Mononuclear cell (primary cell): ENCODE data around the gene CTNNA3. TPM values are rescaled to one million over a fixed set of nuclear protein-coding genes. Genes with fewer than 3 reads are reported as not detected.

Source experiments
- H3K27me3 ChIP-seq: 2 replicates; pipeline ENCODE4 v1.6.0; 2011; ENCODE audit warnings: low read length, control low read depth; ENCODE audit not compliant: insufficient read depth
- H3K4me1 ChIP-seq: 2 replicates; pipeline ENCODE4 v1.5.1; 2011; ENCODE audit warnings: mild to moderate bottlenecking, low read length, control low read depth; ENCODE audit not compliant: insufficient read depth
- H3K4me3 ChIP-seq: 2 replicates; pipeline ENCODE4 v1.5.1; 2011; ENCODE audit warnings: mild to moderate bottlenecking, low read length, moderate library complexity
- H3K9me3 ChIP-seq: 2 replicates; pipeline ENCODE4 v1.5.1; 2011; ENCODE audit warnings: low read depth, mild to moderate bottlenecking, control low read depth, low read length
- total RNA-seq: library from RNA; depleted of rRNA; stranded (reverse); fragments of >200 nt; gene quantifications from one replicate; pipeline ENCODE4 v1.2.3, GENCODE V29; 2012

CTNNA3 gene
- total RNA-seq, 1 donor = 0.42 TPM

- Histone ChIP-seq H3K9me3 (no peaks in the 10 kb centered on the region), H3K4me3 (no peak overlapping the region), H3K4me1 (no peaks in the 10 kb centered on the region), H3K27me3 (no peaks in the 10 kb centered on the region)
Measured at GRCh38 chr10:66294538-66294937, 1401.5 kb downstream of the CTNNA3 start.

DNA sequence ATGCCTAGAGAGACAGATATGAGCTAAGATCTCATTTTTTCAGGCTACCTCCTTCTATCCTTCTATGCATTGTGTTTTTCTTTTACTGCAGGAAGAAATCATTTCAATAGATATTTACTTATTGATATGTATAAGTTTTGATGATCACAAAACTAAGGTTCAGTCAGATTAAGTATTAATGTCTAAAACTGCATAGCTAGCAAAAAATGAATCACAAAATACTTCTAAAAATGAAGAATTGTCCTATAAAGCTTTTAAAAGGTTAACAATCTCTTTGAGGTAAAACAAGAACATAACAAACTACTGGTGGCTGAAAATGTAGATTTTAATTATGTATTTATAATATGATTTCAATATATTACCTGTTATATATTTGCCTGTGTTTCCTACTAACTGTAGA is 1403.1 kb downstream of the CTNNA3 start:
- Histone ChIP-seq H3K27me3 (no peaks in the 10 kb centered on the region), H3K4me3 (no peak overlapping the region), H3K4me1 (no peaks in the 10 kb centered on the region), H3K9me3 (no peaks in the 10 kb centered on the region)

DNA sequence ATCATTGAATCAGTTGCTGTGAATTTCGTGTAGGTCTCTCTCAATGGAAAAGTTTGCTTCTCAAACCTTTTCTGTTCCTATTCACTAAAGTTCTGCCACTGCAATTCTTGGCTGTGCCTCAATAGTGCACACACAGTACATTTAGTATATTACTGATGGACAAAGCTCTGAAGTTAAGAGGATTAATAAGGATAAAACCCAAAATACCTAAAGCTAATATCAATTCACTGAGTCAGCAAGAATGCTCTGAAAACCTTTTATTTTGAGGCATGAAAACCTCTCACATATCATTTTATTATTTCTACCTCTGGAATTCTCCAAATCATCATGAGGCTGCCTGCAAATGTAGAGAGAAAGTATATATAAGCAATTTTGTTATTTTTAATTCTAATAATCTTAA is 1403.5 kb downstream of the CTNNA3 start:
- H3K4me1 ChIP-seq = no peaks in the 10 kb centered on the region
- H3K27me3 ChIP-seq = no peaks in the 10 kb centered on the region
- no peaks in the 10 kb centered on the region for H3K9me3 ChIP-seq
- no peak overlapping the region for H3K4me3 ChIP-seq

DNA sequence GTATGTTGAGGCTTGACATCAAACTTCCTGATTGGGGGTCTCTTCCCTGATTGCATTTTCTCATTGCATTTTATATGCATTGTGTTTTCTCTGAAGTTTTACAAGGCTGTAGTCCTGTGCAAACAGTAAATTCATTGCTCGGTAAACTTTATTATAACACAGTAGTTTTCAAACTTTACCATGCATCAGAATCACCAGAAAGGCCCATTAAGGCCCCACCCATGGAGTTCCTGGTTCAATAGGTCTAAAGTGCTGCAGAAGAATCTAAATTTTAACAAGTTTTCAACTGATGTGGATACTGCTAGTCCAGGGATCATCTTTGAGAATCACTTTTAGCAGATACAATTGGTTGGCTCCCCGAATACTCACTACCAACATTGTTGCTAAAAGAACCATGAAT is 1404.9 kb downstream of the CTNNA3 start:
- Histone ChIP-seq H3K9me3 (no peaks in the 10 kb centered on the region), H3K4me1 (no peaks in the 10 kb centered on the region), H3K27me3 (no peaks in the 10 kb centered on the region), H3K4me3 (no peak overlapping the region)

- Histone ChIP-seq H3K4me1 (no peaks in the 10 kb centered on the region), H3K4me3 (no peak overlapping the region), H3K27me3 (no peaks in the 10 kb centered on the region), H3K9me3 (no peaks in the 10 kb centered on the region)
Measured at GRCh38 chr10:66284621-66285020, 1411.4 kb downstream of the CTNNA3 start.

DNA sequence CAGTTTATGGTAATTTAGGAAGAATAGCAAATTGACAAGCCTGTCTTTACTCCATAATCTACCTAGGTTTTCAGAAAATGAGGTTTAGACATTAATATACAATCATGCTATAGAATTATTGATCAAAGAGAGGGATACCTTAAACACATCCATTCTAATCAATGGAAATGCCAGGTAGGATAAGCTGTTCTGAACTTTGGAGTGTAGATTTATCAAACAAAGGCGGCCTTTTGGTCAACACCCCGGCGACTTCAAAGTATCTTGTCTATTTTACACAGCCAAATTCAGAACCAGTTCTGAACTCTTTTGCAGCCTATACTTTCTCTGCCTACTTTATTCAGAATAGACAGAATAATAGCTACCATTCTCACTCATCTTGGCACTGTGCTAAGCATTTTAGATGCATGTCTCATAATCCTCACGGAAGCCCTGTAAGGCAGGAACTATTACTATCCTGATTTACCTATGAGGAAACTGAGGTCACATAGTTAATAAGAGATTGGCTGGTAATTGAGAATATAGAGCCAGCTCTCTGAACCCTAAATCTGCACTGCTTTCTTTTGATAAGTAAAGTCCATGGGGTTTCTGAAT is 1412.0 kb downstream of the CTNNA3 start:
- H3K4me1 ChIP-seq = no peaks in the 10 kb centered on the region
- H3K4me3 ChIP-seq = no peak overlapping the region
- H3K27me3 ChIP-seq = no peaks in the 10 kb centered on the region
- H3K9me3 ChIP-seq = no peaks in the 10 kb centered on the region

GRCh38 chr10:66283064-66283463 is 1412.9 kb downstream of the CTNNA3 start:
- no peaks in the 10 kb centered on the region for H3K27me3 ChIP-seq
- no peak overlapping the region for H3K4me3 ChIP-seq
- H3K4me1 ChIP-seq = no peaks in the 10 kb centered on the region
- no peaks in the 10 kb centered on the region for H3K9me3 ChIP-seq

GRCh38 chr10:66281327-66281726 is 1414.7 kb downstream of the CTNNA3 start:
- Histone ChIP-seq H3K4me3 (no peak overlapping the region), H3K27me3 (no peaks in the 10 kb centered on the region), H3K4me1 (no peaks in the 10 kb centered on the region), H3K9me3 (no peaks in the 10 kb centered on the region)

DNA sequence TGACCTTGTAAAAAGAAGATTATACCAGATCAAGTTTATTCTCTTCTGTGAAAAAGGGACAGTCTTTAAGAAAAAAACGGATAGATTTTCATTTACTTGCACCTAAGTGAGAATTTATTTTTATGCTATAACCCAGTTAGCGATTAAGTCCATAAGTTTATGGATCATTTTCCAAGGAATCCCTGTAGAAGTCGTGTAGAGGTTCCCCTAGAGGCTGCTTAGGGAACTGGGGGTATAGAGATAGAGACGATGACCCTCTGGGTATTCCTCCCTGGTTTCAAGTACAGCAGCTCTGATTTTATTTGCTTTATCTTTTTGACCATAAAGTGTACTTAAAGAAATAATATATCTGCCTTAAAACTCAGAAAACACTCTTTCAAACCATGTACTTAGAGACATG is 1418.5 kb downstream of the CTNNA3 start:
- H3K4me3 ChIP-seq = no peak overlapping the region
- H3K9me3 ChIP-seq = no peaks in the 10 kb centered on the region
- no peaks in the 10 kb centered on the region for H3K4me1 ChIP-seq
- H3K27me3 ChIP-seq = no peaks in the 10 kb centered on the region

DNA sequence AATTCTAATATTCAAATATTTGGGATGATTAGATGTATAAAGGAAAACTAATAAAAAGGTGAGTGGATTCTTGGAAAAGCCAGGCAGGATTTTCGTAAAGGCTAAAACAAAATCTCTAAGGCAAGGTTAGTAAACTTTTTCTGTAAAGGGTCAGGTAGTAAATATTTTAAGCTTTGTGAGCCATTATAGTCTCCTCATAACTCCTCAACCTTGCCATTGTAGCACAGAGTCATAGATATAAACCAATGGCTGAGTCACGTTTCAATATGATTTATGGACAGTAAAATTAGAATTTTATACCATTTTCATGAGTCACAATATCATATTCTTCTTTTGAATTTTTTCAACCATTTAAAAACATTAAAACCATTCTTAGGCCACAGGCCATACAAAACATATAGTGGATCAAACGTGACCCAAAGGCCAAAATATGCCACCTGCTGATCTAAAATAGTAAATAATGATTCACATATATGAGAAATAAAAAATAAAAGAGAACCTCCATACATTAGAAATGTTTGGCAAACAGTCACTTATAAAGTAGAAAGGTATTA is 1422.0 kb downstream of the CTNNA3 start:
- H3K4me3 ChIP-seq = no peak overlapping the region
- no peaks in the 10 kb centered on the region for H3K4me1 ChIP-seq
- H3K27me3 ChIP-seq = no peaks in the 10 kb centered on the region
- H3K9me3 ChIP-seq = no peaks in the 10 kb centered on the region

GRCh38 chr10:66265398-66265797 is 1430.6 kb downstream of the CTNNA3 start:
- Histone ChIP-seq H3K4me1 (no peaks in the 10 kb centered on the region), H3K9me3 (no peaks in the 10 kb centered on the region), H3K27me3 (no peaks in the 10 kb centered on the region), H3K4me3 (no peak overlapping the region)

DNA sequence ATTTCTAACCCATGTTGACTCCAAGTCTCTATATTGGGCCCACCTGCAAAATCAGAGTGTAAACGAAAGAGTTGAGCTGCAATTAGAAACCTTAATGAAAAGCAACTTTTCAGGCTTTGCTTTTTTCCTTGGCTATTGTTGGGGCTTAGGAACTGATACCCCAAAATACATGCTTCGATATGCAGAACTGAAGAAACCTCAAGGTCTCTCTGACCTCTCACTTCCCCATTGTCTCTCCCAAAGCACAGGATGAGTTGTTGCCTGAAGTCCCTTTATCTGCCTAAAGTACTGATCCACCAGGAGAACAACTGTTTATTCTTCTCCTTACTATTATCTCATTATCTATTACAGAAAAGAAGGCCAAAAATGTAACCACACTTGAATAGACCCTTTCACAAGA is 1436.2 kb downstream of the CTNNA3 start:
- H3K4me3 ChIP-seq = no peak overlapping the region
- no peaks in the 10 kb centered on the region for H3K9me3 ChIP-seq
- H3K27me3 ChIP-seq = no peaks in the 10 kb centered on the region
- no peaks in the 10 kb centered on the region for H3K4me1 ChIP-seq

DNA sequence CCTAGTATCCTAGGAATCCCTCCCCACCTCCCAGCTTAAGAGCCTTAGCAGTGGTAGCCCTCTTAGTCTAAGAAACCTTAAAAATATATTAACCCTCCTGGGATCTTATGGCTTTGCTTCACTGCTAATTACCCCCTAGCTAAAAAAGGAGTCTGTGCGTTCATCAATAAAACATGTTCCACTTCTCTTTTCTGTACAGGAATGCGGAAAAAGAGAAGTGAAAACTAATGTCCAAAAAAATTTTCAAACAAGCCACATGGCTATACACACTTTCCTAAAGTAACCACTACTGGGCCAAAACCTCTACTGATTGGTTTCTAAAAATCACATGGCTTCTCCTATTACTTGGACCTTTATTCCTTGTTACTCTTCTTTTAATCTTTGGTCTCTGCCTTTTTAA is 1437.3 kb downstream of the CTNNA3 start:
- no peaks in the 10 kb centered on the region for H3K4me1 ChIP-seq
- H3K27me3 ChIP-seq = no peaks in the 10 kb centered on the region
- H3K9me3 ChIP-seq = no peaks in the 10 kb centered on the region
- H3K4me3 ChIP-seq = no peak overlapping the region

- H3K27me3 ChIP-seq = no peaks in the 10 kb centered on the region
- H3K4me1 ChIP-seq = no peaks in the 10 kb centered on the region
- no peak overlapping the region for H3K4me3 ChIP-seq
- H3K9me3 ChIP-seq = no peaks in the 10 kb centered on the region
Measured at GRCh38 chr10:66257801-66258200, 1438.2 kb downstream of the CTNNA3 start.

DNA sequence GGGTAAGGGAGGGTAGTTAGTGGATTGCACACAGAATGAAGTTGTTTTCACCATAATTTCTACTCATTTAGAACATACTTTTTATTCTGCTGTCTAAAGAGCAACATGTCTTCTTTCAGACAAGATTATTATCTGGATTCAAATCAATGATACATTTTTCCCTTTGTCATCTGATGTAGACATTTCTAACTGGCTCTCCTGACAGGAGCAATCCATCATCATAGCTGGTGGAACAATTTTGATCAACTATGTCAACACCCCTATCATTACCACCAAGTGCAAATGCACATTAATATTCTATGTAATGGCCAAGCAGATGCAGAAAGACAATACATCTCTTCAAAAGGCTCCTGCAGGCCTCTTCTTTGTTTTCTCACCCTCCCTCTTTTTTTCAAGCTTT is 1443.0 kb downstream of the CTNNA3 start:
- no peaks in the 10 kb centered on the region for H3K4me1 ChIP-seq
- H3K4me3 ChIP-seq = no peak overlapping the region
- no peaks in the 10 kb centered on the region for H3K9me3 ChIP-seq
- H3K27me3 ChIP-seq = no peaks in the 10 kb centered on the region

DNA sequence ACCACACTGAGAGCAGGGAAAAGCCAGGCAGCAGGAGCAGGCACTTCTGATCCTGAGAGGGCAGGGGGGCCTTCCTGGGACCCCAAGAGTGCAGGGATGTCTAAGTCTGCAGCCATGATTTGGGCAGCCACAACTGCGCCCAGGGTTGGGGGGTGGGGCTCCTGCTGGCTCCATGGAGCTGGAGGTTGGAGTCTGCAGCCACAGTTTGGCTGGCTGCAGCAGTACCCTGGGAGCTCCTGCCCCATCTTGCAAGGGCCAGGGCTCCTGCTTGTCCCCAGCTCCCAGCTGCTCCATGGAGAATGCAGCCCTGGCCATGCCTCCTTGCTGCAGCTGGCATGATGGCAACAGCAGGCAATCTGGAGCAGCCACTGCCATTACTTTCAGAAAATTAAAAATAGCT is 1449.8 kb downstream of the CTNNA3 start:
- no peak overlapping the region for H3K4me3 ChIP-seq
- no peaks in the 10 kb centered on the region for H3K9me3 ChIP-seq
- no peaks in the 10 kb centered on the region for H3K27me3 ChIP-seq
- no peaks in the 10 kb centered on the region for H3K4me1 ChIP-seq
